B cell (primary cell): ENCODE results near the gene TEAD1. TPM values are rescaled to one million over a fixed set of nuclear protein-coding genes. Genes with fewer than 3 reads are reported as not detected.

Experiments
- ATAC-seq: fragments of 200-7000 bp; cut with Tn5 transposase; one replicate; pipeline ENCODE4 v1.10.0; 2021; ENCODE audit warnings: low read depth, mild to moderate bottlenecking, moderate number of reproducible peaks, moderate library complexity
- CTCF ChIA-PET: fragments of 350-600 bp; sonication (Branson Sonifier 250); formaldehyde crosslinking; loops from one replicate; lab custom pipeline; 2021; ENCODE audit warnings: antibody characterized with exemption, inconsistent platforms; lab: Charles Lee
- POLR2A ChIA-PET: fragments of 350-600 bp; sonication (Branson Sonifier 250); formaldehyde crosslinking; loops from one replicate; lab custom pipeline; 2021; ENCODE audit warnings: antibody characterized with exemption; lab: Charles Lee
- DNase-seq: peaks from one replicate; pipeline ENCODE4 v3.0.0; 2013
- H2AFZ ChIP-seq: 2 replicates; pipeline ENCODE4 v1.6.1; 2012; ENCODE audit warnings: mild to moderate bottlenecking, low read depth, low read length; ENCODE audit not compliant: insufficient read depth, poor library complexity, severe bottlenecking
- H3K27ac ChIP-seq, 2 donors: 1 replicate in 1 of 2; 2 replicates in 1 of 2; pipeline ENCODE4 v1.5.1; 2012 to 2013; ENCODE audit warnings: low read length in 2 of 2, mild to moderate bottlenecking in 2 of 2, moderate library complexity in 1 of 2
- H3K27me3 ChIP-seq, 4 experiments: fragments of 200-600 bp in 1 of 4; sonication (generic) in 1 of 4; replicated peaks in 1 of 4; 1 replicate in 2 of 4; 2 replicates in 2 of 4; pipeline versions ENCODE4 v1.6.1 to v1.7.0; 2013 to 2016; ENCODE audit warnings: low read length in 3 of 4, mild to moderate bottlenecking in 2 of 4, mixed read lengths in 1 of 4, moderate library complexity in 1 of 4; ENCODE audit not compliant: insufficient read depth in 4 of 4, control insufficient read depth in 3 of 4; ENCODE audit errors: control extremely low read depth in 1 of 4
- H3K36me3 ChIP-seq, 2 experiments: replicated peaks in 1 of 2; 1 replicate in 1 of 2; 2 replicates in 1 of 2; pipeline versions ENCODE4 v1.6.1 to v1.7.1; 2013; ENCODE audit warnings: low read length in 1 of 2; ENCODE audit not compliant: insufficient read depth in 2 of 2, control insufficient read depth in 1 of 2; ENCODE audit errors: control extremely low read depth in 1 of 2, extremely low read depth in 1 of 2
- H3K4me1 ChIP-seq, 2 donors: fragments of 200-600 bp in 1 of 2; sonication (generic) in 1 of 2; 1 replicate in 1 of 2; 2 replicates in 1 of 2; pipeline versions ENCODE4 v1.5.1 to v1.6.1; 2013 to 2017; ENCODE audit warnings: low read length in 2 of 2; ENCODE audit not compliant: control insufficient read depth in 2 of 2, insufficient read depth in 2 of 2
- H3K4me2 ChIP-seq: replicated peaks from 2 replicates; pipeline ENCODE3; 2012; ENCODE audit warnings: mild to moderate bottlenecking, low read depth, low read length; ENCODE audit not compliant: poor library complexity, severe bottlenecking
- H3K4me3 ChIP-seq, 5 experiments: fragments of 200-600 bp in 1 of 5; sonication (generic) in 1 of 5; 1 replicate in 3 of 5; 2 replicates in 2 of 5; pipeline versions ENCODE4 v1.5.1 to v1.7.0; 2011 to 2016; ENCODE audit warnings: low read length in 4 of 5, mild to moderate bottlenecking in 4 of 5, low read depth in 2 of 5, control low read depth in 1 of 5, moderate library complexity in 1 of 5; ENCODE audit not compliant: insufficient read depth in 1 of 5; ENCODE audit errors: control extremely low read depth in 1 of 5, extremely low read depth in 1 of 5
- H3K79me2 ChIP-seq: fragments of 200-600 bp; sonication (generic); one replicate; pipeline ENCODE4 v1.6.0; 2016; ENCODE audit warnings: low read length; ENCODE audit not compliant: control insufficient read depth, insufficient read depth
- H3K9ac ChIP-seq: fragments of 200-600 bp; sonication (generic); 2 replicates; pipeline ENCODE4 v1.6.1; 2017; ENCODE audit warnings: mild to moderate bottlenecking, low read length, moderate library complexity
- H3K9me3 ChIP-seq, 3 donors: one replicate each; pipeline versions ENCODE4 v1.6.1 to v1.7.1; 2013; ENCODE audit warnings: low read length in 2 of 3; ENCODE audit not compliant: control insufficient read depth in 2 of 3, insufficient read depth in 1 of 3; ENCODE audit errors: control extremely low read depth in 1 of 3
- H4K20me1 ChIP-seq: 2 replicates; pipeline ENCODE4 v1.6.0; 2012; ENCODE audit warnings: mild to moderate bottlenecking, low read length; ENCODE audit not compliant: insufficient read depth, control insufficient read depth, poor library complexity, severe bottlenecking
- H3K27ac Mint-ChIP-seq: one replicate; pipeline ENCODE4 v1.8.0; 2021; ENCODE audit warnings: mixed read lengths
- H3K27me3 Mint-ChIP-seq: one replicate; pipeline ENCODE4 v1.8.0; 2021; ENCODE audit warnings: mixed read lengths
- H3K4me1 Mint-ChIP-seq: one replicate; pipeline ENCODE4 v1.8.0; 2021; ENCODE audit warnings: mixed read lengths
- H3K4me3 Mint-ChIP-seq: one replicate; pipeline ENCODE4 v1.8.0; 2021; ENCODE audit warnings: mixed read lengths
- H3K9me3 Mint-ChIP-seq: one replicate; pipeline ENCODE4 v1.8.0; 2022; ENCODE audit warnings: mixed read lengths; ENCODE audit not compliant: insufficient read depth
- EZH2 ChIP-seq: IDR thresholded peaks from 2 replicates; pipeline ENCODE4 v1.6.1; 2012; ENCODE audit warnings: borderline replicate concordance, low read depth, mild to moderate bottlenecking, moderate library complexity, low read length; ENCODE audit not compliant: insufficient read depth, poor library complexity, severe bottlenecking
- WGBS: methylation state at CpG from one replicate; pipeline ENCODE4 v1.1.5; 2013; ENCODE audit warnings: missing lambda C conversion rate; ENCODE audit not compliant: insufficient coverage; 5-methylcytosine and 5-hydroxymethylcytosine counted together
- intact Hi-C: fragments of 100-400 bp; cut with micrococcal nuclease; formaldehyde crosslinking; loops from one replicate; pipeline ENCODE4 v1.10.0; 2022
- polyA plus RNA-seq: library from polyadenylated mRNA; depleted of rRNA; stranded (reverse); fragments of >200 nt; gene quantifications from 2 replicates; pipeline ENCODE4 v1.2.3, GENCODE V29; 2012
- total RNA-seq, 2 donors: library from RNA; stranded (reverse); fragments of 120-200 nt in 1 of 2; gene quantifications; 1 replicate in 1 of 2; 2 replicates in 1 of 2; pipeline versions ENCODE4 v1.2.3 to v1.2.4, GENCODE V29; 2013 to 2022
- TF ChIP-seq, protein P1 (sequence below): fragments of 200-600 bp; IDR thresholded peaks from one replicate; pipeline ENCODE4 v1.8.0; 2022; ENCODE audit warnings: antibody characterized with exemption, mild to moderate bottlenecking

The TEAD1 gene
- total and polyA plus RNA-seq, 2 donors (not counting 1 experiment from before 2014, with no cell fraction given): 0.30 TPM; not detected in 1

- Histone ChIP-seq H3K4me3 (no peak overlapping the region), H3K27me3 (peaks cover 0 to 3% (median 0%) of the 10 kb centered on the region in 4 experiments), H3K4me1 (no peaks in the 10 kb centered on the region), H3K9ac (no peak overlapping the region), H2AFZ (no peak overlapping the region), H3K4me2 (no peak overlapping the region), H4K20me1 (no peaks in the 10 kb centered on the region), H3K9me3 (no peaks in the 10 kb centered on the region), H3K27ac (no peak overlapping the region), H3K36me3 (no peaks in the 10 kb centered on the region), H3K79me2 (no peaks in the 10 kb centered on the region)
- intact Hi-C loops: no loop called here
- Mint-ChIP-seq H3K27me3 (peaks cover 4% of the 10 kb centered on the region), H3K4me3 (no peak overlapping the region), H3K4me1 (no peaks in the 10 kb centered on the region), H3K27ac (no peak overlapping the region), H3K9me3 (no peaks in the 10 kb centered on the region)
- ATAC-seq (no peak), DNase-seq (no peak)
- 93% methylated on average over 7 of the region's 7 CpGs for WGBS
- CTCF ChIA-PET: no interaction called here
- TF ChIP-seq EZH2: no peak
- TF ChIP-seq, protein P1, sequence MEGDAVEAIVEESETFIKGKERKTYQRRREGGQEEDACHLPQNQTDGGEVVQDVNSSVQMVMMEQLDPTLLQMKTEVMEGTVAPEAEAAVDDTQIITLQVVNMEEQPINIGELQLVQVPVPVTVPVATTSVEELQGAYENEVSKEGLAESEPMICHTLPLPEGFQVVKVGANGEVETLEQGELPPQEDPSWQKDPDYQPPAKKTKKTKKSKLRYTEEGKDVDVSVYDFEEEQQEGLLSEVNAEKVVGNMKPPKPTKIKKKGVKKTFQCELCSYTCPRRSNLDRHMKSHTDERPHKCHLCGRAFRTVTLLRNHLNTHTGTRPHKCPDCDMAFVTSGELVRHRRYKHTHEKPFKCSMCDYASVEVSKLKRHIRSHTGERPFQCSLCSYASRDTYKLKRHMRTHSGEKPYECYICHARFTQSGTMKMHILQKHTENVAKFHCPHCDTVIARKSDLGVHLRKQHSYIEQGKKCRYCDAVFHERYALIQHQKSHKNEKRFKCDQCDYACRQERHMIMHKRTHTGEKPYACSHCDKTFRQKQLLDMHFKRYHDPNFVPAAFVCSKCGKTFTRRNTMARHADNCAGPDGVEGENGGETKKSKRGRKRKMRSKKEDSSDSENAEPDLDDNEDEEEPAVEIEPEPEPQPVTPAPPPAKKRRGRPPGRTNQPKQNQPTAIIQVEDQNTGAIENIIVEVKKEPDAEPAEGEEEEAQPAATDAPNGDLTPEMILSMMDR: no peak
- POLR2A ChIA-PET: no interaction called here
These were observed 120.5 kb downstream of the TEAD1 start for GRCh38 chr11:12794576-12795230.

DNA sequence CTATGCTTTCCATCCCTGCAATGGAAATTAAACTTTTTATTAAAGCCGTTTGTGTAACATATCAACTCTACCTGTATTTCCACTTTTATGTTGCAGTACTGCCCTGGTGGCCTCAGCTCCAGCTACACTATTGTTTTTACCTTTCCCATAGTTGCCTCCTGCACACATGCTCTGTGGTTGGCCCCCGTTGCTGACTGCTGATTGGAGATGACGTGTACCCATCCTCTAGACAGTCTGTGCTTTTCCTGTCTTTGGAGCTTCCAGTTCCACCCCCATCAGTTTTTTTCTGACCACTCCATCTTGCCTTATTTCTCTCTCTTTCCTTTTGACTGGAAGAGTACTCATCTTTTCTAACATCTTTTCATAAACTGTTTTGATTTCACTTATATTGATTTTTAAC lies 123.8 kb downstream of the TEAD1 start:
- Histone ChIP-seq H3K27me3 (peaks cover 0 to 7% (median 0%) of the 10 kb centered on the region in 4 experiments), H3K4me1 (no peaks in the 10 kb centered on the region), H3K4me2 (no peak overlapping the region), H3K9ac (no peak overlapping the region), H4K20me1 (no peaks in the 10 kb centered on the region), H3K4me3 (no peak overlapping the region), H3K27ac (no peak overlapping the region), H3K36me3 (no peaks in the 10 kb centered on the region), H3K79me2 (no peaks in the 10 kb centered on the region), H2AFZ (no peak overlapping the region), H3K9me3 (no peaks in the 10 kb centered on the region)
- TF ChIP-seq EZH2: no peak
- TF ChIP-seq, protein P1: no peak
- Mint-ChIP-seq H3K9me3 (no peaks in the 10 kb centered on the region), H3K4me3 (no peak overlapping the region), H3K27me3 (peaks cover 26% of the 10 kb centered on the region), H3K27ac (no peak overlapping the region), H3K4me1 (no peaks in the 10 kb centered on the region)
- DNase-seq (no peak), ATAC-seq (no peak)
- ChIA-PET POLR2A (no interaction called here), CTCF (no interaction called here)
- 69% methylated on average over 3 of the region's 3 CpGs for WGBS
- intact Hi-C loops: no loop called here
